Epithelial cell of proximal tubule (primary cell): Measurements from ENCODE around the gene PTPRD. TPM values are rescaled to one million over a fixed set of nuclear protein-coding genes. Genes with fewer than 3 reads are reported as not detected.

Experiments used
- DNase-seq: peaks from one replicate; pipeline ENCODE4 v3.0.0-alpha.2; 2011; ENCODE audit warnings: low read depth
- H3K4me3 ChIP-seq: 2 replicates; pipeline ENCODE4 v1.5.1; 2011; ENCODE audit warnings: low read depth, mild to moderate bottlenecking, low read length
- CTCF ChIP-seq: conservative IDR thresholded peaks from 2 replicates; pipeline ENCODE4 v1.5.1; 2012; ENCODE audit warnings: low read depth, mild to moderate bottlenecking, low read length
- total RNA-seq: library from RNA; depleted of rRNA; stranded (reverse); fragments of >200 nt; gene quantifications from 2 replicates; pipeline ENCODE4 v1.2.3, GENCODE V29; 2015

Gene PTPRD
- total RNA-seq, 1 donor from 2014 or later: 3.2 TPM

- DNase-seq: no peak
- H3K4me3 ChIP-seq: no peak overlapping the region
These were observed 2052.0 kb downstream of the PTPRD start for GRCh38 chr9:8560560-8561525.

GRCh38 chr9:8558176-8558575 is 2054.6 kb downstream of the PTPRD start:
- no peak overlapping the region for H3K4me3 ChIP-seq
- DNase-seq: peak; percentile 52
- no peak for TF ChIP-seq CTCF

More at GRCh38 chr9:8560560-8561525, 2052.0 kb downstream of the PTPRD start:
- TF ChIP-seq CTCF: no peak

- no peak for TF ChIP-seq CTCF
- DNase-seq: no peak
- no peak overlapping the region for H3K4me3 ChIP-seq
These were observed 2056.9 kb downstream of the PTPRD start for GRCh38 chr9:8555762-8556500.

- DNase-seq: no peak
- H3K4me3 ChIP-seq: no peak overlapping the region
- no peak for TF ChIP-seq CTCF
These were observed 2059.4 kb downstream of the PTPRD start for GRCh38 chr9:8553444-8553843.

GRCh38 chr9:8552732-8553131 is 2060.1 kb downstream of the PTPRD start:
- TF ChIP-seq CTCF: no peak
- DNase-seq: no peak
- no peak overlapping the region for H3K4me3 ChIP-seq

GRCh38 chr9:8549214-8549613 is 2063.6 kb downstream of the PTPRD start:
- no peak for DNase-seq
- H3K4me3 ChIP-seq: no peak overlapping the region

More at GRCh38 chr9:8549214-8549613, 2063.6 kb downstream of the PTPRD start:
- no peak for TF ChIP-seq CTCF
